Fibroblast of lung (primary cell): ENCODE data around the gene POC1B.

Experiments
- CTCF ChIP-seq, 2 donors: IDR thresholded peaks in 1 of 2; conservative IDR thresholded peaks in 1 of 2; 1 replicate in 1 of 2; 2 replicates in 1 of 2; pipeline ENCODE4 v1.5.1; 2011 to 2012; ENCODE audit warnings: low read length in 2 of 2, control low read depth in 1 of 2, inconsistent platforms in 1 of 2, low read depth in 1 of 2, mild to moderate bottlenecking in 1 of 2
- EZH2 ChIP-seq: IDR thresholded peaks from 2 replicates; pipeline ENCODE4 v1.5.1; 2012; ENCODE audit warnings: low read length, control low read depth, mild to moderate bottlenecking; ENCODE audit errors: missing control alignments

- TF ChIP-seq CTCF (conservative IDR thresholded peaks at IDR 0.05 in 1 of 2, IDR thresholded peaks at IDR 0.05 in 1 of 2; ENCODE audit: low read depth in 1 of 2, low read length in 2 of 2) (no peak), EZH2 (no peak)
These were observed 53.3 kb downstream of the POC1B start for GRCh38 chr12:89472508-89472907.
